ENCODE results near the gene TRIM14.
"Not testable (repeated sequence)": the region's sequence is repeated elsewhere in the genome, so short reads cannot be mapped to it uniquely, and the experiment has no call there.

The TRIM14 gene

GRCh38 chr9:98043915-98044314, 75.1 kb downstream of the TRIM14 start:
- DNase-seq: no peak

DNA sequence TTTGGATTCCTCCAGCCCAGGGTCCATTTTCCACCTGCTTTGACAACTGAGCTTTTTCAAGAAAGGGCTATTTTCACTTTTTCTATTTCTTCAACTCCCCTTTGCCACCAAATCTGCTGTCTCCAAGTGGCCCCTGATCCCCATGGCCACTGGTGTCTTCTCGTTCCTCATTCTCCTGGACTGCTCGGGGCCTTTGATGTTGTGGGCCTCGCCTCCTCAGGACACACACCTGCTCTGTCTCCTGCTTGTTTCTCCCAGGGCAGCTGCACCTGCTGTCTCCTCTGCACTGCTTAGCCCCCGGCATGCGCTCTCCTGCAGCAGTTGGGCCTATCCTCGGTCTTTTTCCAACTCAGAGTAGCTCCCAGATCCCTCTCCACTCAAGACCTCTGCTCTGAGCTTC, 78.8 kb downstream of the TRIM14 start:
- DNase-seq: no peak

DNA sequence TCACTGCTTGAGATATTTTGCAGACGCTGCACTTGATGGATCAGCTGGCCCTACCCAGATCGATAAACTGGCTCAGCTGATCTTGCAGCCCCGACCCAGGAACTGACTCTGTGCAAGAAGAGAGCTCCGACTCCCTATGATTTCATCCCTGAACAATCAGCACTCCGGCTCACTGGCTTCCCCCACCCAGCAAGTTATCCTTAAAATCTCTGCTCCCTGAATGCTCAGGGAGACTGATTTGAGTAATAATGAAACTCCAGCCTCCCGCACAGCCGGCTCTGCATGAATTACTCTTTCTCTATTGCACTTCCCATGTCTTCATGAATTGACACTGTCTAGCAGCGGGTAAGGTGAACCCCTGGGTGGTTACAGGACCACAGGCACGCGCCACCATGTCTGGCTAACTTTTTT, 79.4 kb downstream of the TRIM14 start:
- DNase-seq: no peak

- DNase-seq: no peak
Measured at GRCh38 chr9:98038958-98039357, 80.1 kb downstream of the TRIM14 start.

GRCh38 chr9:98037357-98037756, 81.7 kb downstream of the TRIM14 start:
- no peak for DNase-seq

GRCh38 chr9:98034593-98035546, 84.2 kb downstream of the TRIM14 start:
- no peak for DNase-seq

DNA sequence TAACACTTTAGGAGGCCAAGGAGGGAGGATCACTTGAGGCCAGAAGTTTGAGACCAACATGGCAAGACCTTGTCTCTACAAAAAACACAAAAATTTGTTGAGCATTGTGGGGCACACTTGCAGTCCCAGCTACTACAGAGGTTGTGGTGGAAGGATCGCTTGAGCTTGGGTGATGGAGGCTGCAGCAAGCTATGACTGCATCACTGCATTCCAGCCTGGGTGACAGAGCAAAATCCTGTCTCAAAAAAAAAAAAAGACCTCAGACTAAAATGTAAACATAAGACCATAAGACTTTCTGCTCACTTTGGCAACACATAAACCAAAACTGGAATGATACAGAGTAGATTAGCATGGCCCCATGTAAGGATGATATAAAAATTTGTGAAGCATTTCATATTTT, 87.1 kb downstream of the TRIM14 start:
- no peak for DNase-seq

DNA sequence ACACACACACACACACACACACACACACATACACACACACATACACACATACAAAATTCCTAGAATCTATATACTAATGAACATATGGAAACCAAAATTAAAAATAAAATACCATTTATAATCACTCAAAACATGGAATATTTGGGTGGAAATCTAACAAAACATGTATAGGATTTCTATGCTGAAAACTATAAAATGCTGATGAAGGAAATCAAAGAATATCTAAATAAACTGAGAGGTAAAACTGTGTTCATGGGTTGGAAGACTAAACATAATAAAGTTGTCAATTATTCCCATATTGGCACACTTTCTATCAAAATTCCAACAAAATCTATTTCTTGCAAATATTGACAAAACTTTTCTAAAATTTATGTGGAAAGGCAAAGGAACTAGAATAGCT, 87.9 kb downstream of the TRIM14 start:
- DNase-seq: no peak

GRCh38 chr9:98024702-98025101, 94.3 kb downstream of the TRIM14 start:
- DNase-seq: no peak

GRCh38 chr9:98022447-98022846, 96.6 kb downstream of the TRIM14 start:
- DNase-seq: no peak

- no peak for DNase-seq
Measured at GRCh38 chr9:98021306-98022040, 97.5 kb downstream of the TRIM14 start.

- no peak for DNase-seq
Measured at GRCh38 chr9:98020476-98021145, 98.4 kb downstream of the TRIM14 start.

DNA sequence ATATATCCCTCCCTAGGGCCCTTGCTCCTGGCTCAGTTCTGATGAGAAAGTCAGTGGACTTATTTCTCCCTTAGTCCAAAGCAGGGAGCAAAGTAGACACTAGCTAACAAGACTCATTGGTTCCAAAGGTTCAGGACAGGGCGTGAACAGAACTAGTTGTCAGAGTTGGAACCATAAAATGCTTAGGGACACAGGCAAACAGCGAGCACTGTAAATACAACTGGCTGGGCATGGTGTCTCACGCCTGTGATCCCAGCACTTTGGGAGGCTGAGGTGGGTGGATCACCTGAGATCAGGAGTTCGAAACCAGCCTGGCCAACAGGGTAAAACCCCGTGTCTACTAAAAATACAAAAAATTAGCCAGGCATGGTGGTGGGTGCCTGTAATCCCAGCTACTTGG, 99.2 kb downstream of the TRIM14 start:
- not testable (repeated sequence) for DNase-seq

All from DMS79 treated with DMSO at 0.1 percent for 48 hours (cell line).